ENCODE data around the gene ISG20.
A peak's percentile ranks its signal among the peaks of the same experiment; 100 is the strongest.

Gene ISG20

GRCh38 chr15:88703533-88703932 lies 64.7 kb downstream of the ISG20 start:
- DNase-seq (no peak), ATAC-seq (replicated peaks) (no peak)
- Mint-ChIP-seq H3K4me1 (ENCODE audit: low read depth in 2 of 2) (peaks cover 5 to 11% of the 10 kb centered on the region in 2 donors), H3K27me3 (peaks cover 32 to 66% of the 10 kb centered on the region in 2 donors), H3K27ac (no peak overlapping the region), H3K4me3 (no peak overlapping the region), H3K9me3 (no peaks in the 10 kb centered on the region), H3K36me3 (ENCODE audit: insufficient read depth) (peaks cover 6% of the 10 kb centered on the region)

GRCh38 chr15:88704791-88705768 lies 66.3 kb downstream of the ISG20 start:
- peak overlapping the region; percentile 70 to 79 for H3K4me3 Mint-ChIP-seq
- H3K4me1 Mint-ChIP-seq (ENCODE audit: low read depth in 2 of 2): peaks cover 5 to 11% of the 10 kb centered on the region in 2 donors
- ATAC-seq (replicated peaks): no peak
- DNase-seq: no peak
- peaks cover 44 to 66% of the 10 kb centered on the region in 2 donors for H3K27me3 Mint-ChIP-seq
- H3K36me3 Mint-ChIP-seq (ENCODE audit: insufficient read depth): peaks cover 6% of the 10 kb centered on the region
- H3K9me3 Mint-ChIP-seq: no peaks in the 10 kb centered on the region
- H3K27ac Mint-ChIP-seq: peak overlapping the region in 1 of 2 donors; percentile 72

- H3K27ac Mint-ChIP-seq: no peak overlapping the region
- H3K4me1 Mint-ChIP-seq (ENCODE audit: low read depth in 2 of 2): peaks cover 5 to 11% of the 10 kb centered on the region in 2 donors
- H3K9me3 Mint-ChIP-seq: no peaks in the 10 kb centered on the region
- no peak for ATAC-seq (replicated peaks)
- no peak for DNase-seq
- peak overlapping the region; percentile 49 to 79 for H3K4me3 Mint-ChIP-seq
- H3K36me3 Mint-ChIP-seq (ENCODE audit: insufficient read depth): peaks cover 5% of the 10 kb centered on the region
- peaks cover 45 to 71% of the 10 kb centered on the region in 2 donors for H3K27me3 Mint-ChIP-seq
Measured at GRCh38 chr15:88705769-88706165, 67.0 kb downstream of the ISG20 start.

Data from effector memory CD8-positive, alpha-beta T cell (primary cell).